HG03378 (cell line): ENCODE data around the gene KIF23.

Source experiments
- ATAC-seq: cut with Tn5 transposase; IDR thresholded peaks from one replicate; pipeline ENCODE4 v1.9.1; 2021; ENCODE audit warnings: mild to moderate bottlenecking, moderate library complexity; ENCODE audit not compliant: unreplicated experiment

Gene KIF23

DNA sequence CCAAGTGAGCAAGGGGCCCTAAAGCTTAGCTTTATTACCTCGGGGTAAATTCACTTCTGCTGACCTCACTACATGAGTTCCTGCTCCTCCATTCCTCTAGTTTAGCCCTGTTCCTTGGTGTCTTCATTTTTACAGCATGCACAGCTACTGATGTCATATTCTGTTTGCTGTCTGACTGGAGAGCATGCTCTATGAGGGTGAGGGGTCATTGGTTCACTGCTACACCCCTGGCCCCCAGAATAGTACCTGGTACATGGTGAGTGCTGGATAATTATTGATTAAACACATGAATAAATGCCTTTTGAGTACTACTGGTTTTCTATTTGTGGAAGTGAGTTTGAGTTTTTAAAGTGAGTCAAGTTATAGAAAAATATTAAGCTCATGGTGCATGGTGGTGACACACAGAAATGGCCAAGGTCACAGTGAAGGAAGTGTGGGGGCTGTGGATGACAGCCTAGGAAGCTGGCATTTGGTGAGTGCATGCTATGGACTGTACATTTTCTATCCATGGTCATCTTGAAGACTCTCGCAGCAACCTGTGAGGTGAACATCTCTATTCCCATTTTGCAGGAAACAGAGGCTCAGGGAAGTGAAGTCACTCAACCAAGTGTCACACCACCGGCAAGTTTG is 72.4 kb downstream of the KIF23 start:
- ATAC-seq = no peak

DNA sequence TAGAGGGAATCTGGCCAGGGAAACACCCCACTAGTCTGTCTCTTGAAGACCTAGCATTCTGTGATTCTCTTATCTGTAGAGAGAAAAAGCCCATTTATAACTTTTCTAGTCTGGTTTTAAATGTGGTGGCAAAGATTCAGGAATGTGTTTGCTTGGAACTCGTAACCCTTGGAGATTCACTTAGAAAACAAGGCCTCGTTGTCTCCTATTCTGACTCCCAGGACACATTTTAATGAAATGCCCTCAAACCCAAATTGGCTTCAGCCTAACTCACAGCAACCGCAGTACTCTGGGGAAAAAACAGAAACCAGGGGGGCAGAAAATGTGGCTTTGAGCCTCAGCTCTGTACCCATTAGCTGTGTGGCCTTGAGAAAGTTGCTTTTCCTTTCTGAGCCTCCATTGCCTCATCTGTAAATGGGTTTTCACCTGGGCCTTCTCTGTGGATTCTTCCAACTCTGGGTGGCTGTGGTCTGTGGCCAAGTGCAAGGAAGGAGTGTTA is 75.0 kb downstream of the KIF23 start:
- ATAC-seq = no peak

DNA sequence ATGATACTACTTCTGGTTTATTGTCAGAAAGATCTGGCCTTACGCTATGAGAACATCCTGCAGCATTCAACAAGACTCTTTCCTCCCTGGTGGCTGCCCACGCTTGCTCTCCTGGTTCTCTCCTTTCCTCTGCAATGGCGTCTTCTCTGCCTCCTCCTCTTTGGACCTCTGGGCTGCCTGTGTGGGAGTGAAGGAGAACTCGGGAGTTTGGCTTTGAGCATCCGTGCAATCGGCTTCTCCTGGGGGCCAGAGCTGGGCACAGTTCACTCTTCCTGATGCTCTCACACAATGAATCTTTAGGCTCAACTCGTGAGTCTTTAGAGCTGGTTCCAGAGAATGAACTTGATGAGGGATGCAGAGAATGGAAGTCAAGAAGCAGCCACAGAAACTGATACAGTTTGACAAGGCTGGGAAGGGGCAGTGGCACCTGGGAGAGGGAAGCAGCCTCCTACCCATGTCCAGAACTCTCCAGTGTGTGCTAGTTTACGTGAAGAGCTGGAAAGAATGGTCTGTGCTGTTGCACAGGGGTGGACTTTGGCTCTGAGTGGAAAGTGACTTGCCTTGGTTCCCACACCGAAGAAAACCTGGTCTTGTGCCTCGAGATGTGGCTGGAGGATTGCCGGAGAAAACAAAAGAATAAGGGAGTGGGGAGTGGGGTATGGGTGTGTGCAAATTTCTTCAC is 76.3 kb downstream of the KIF23 start:
- ATAC-seq = no peak

DNA sequence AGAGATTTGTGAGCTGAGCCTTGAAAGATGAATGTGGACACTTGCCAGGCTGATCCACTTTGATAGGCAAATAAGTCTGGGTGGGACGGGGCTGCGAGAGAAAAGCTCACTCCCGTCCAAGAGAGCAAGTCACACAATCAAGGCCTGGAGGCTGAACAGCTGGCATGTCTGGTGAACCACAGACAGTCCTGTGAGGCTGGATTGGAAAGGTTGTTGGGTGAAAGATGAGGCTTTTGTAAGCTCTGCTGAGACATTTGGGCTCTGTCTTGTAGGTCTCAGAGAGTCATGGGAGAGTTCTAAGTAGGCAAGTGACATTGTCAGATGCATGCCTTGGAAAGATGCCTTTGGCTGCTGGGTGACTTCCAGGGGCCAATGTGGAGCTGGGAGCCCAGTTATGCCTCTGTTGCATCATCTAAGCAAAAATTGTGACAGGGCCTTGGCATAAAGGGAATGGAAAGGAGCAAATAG is 76.9 kb downstream of the KIF23 start:
- ATAC-seq = no peak

DNA sequence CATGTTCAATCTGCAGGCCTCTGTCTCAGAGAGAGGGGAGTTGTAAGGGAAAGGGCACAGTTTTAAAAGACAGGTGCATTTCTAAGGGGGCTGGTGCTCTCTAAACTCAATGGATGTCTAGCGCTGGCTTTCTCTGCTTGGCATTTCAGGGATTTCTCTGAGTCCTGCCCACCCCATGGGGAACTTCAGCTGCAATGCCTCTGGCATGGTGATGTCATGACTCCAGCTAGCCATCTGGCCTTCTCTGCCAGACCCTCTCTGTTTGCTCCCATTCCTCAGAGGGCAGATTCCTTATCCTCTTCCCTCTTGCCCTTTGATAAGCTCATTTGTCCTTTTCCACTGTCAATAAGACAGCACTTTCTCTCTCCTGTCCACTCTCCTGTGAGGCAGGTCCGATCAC is 79.3 kb downstream of the KIF23 start:
- ATAC-seq = no peak

DNA sequence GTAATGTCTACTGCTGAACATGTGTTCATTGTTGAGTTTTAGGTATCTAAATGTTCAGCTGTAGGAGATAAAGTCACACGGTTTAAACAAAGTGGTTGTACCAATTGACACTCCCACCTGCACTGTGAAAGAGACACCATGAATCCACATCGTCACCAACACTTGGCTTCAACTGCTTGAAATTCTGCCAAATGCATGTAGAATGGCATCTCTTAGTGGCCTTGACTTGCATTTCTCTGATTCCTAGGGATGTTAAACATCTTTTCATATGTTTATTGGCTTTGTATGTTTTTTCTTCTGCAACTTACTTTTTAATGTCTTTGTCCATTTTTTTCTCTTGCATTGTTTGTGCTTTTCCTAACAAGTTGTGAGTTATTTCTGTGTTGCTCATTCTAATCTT is 81.9 kb downstream of the KIF23 start:
- ATAC-seq = no peak

DNA sequence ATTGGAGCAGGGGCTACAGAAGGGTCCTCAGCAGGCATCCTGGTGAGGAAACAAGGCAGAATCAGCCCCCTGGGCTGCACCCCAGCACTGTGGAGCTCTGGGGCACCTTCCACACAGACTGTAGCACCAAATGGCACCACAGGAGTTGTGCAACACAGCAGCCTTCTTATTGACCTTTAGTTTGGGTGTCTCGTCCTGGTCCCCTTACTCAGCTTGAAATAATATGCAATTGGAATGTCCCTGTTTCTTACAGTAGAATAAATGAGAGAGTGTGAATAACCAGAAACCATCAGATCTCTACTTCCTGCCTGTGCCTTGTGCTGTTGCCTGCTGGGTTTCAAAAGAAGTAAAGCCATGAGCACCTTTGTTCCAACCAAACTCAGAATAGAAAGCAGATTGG is 82.9 kb downstream of the KIF23 start:
- ATAC-seq = no peak

DNA sequence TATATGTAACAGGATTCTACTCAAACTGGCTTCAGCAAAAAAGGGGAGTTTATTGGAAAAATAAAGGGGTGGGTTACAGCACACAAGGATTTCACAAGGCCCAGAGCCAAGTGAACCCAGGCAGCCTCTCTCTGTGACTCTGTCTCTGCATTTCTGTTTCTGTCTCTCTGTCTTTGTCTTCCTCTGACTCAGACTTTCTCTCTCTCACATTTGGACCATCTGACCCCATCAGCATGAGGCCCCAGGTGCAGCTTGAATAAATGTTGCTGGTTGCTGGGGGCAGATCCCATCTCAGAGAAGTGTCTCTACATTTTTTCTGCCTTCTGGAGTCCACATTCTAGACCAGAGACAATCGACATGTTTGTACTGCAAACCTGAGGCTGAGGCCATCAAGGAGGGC is 83.5 kb downstream of the KIF23 start:
- ATAC-seq = no peak
